Fibroblast of mammary gland (primary cell): ENCODE results near the gene ITPK1.

Experiments
- DNase-seq: peaks from one replicate; pipeline ENCODE4 v3.0.0-alpha.2; 2010; ENCODE audit warnings: low read depth
- H3K4me3 ChIP-seq: 2 replicates; pipeline ENCODE4 v1.5.1; 2011; ENCODE audit warnings: low read depth, mild to moderate bottlenecking, low read length, moderate library complexity; ENCODE audit not compliant: control insufficient read depth
- CTCF ChIP-seq: conservative IDR thresholded peaks from 2 replicates; pipeline ENCODE4 v1.5.1; 2011; ENCODE audit warnings: low read depth, low read length, inconsistent platforms; ENCODE audit not compliant: control insufficient read depth, insufficient read depth

Gene ITPK1

DNA sequence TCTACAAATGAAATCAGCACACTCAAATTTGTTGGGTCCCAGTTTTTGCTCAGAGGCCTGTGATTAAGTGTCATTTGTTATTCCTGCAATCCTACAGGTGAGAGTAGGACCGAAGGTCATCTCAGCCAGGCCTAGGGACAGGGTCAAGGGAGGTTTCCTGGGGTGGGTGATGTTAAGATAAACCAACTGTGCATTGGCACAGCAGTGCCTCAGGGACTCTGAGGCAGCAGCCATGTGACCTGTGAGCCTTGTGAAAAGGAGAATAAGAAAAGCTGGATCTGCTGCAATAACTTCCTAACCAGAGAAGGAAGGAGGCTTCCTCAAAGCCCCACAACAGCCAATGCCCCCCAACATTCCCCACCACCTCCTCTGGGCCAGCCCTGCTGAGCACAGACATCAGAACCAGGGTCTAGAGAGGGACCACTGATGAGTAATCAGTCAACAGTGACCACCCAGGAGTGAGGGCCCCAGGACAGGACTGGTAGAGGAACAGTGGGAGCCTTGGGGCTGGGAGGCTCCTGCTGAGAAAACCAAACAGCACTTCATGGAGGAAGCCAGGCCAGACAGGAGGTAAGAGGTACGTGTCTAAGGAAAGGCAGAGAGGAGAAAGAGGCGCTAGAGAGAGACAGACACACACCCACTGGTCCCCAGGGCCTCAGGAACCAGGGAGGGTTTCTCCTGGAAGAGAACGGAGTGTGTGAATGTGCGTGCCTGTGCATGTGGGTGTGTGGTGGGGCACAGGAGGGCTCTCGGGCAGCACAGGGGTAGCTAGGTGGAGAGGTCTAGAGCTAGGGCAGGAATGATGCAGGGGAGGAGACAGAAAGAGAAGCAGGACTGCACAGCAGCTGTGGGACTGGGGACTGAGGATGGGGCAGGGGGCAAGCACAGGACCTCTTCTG, 82.4 kb downstream of the ITPK1 start:
- no peak for TF ChIP-seq CTCF
- DNase-seq: no peak
- H3K4me3 ChIP-seq: no peak overlapping the region

GRCh38 chr14:93032421-93032936, 83.2 kb downstream of the ITPK1 start:
- TF ChIP-seq CTCF: no peak
- no peak for DNase-seq
- H3K4me3 ChIP-seq: no peak overlapping the region

- no peak for TF ChIP-seq CTCF
- no peak overlapping the region for H3K4me3 ChIP-seq
- no peak for DNase-seq
Measured at GRCh38 chr14:93031505-93032315, 84.0 kb downstream of the ITPK1 start.

GRCh38 chr14:93030761-93031160, 85.0 kb downstream of the ITPK1 start:
- DNase-seq: no peak
- no peak overlapping the region for H3K4me3 ChIP-seq
- TF ChIP-seq CTCF: no peak

DNA sequence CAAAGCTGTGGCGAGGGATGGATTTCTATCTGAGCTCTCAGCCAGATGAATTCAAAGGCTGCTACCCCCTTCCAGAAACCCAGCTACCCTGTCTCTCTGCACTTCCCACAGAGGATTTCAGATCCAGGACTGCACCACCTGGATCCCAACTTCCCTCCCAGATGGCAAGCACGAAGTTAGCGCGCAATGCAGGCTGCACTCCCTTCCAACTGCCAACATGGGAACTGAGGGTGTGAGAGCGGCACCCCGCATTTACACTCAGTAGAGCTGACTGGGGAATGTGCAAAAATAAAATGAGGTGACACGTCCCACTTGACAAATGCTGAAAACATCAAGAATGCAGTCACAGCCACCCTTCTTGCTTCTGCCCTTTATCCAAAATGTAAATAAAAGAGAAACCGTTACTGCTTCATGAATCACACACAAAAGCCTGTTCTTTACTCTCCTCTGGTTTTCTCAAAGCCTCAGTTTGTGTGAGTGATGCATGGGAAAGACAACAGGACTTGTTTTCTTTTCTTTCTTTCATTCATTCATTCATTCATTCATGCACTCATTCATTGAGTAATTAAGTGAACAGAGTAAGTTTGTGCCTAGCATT, 85.7 kb downstream of the ITPK1 start:
- DNase-seq: no peak
- TF ChIP-seq CTCF: no peak

DNA sequence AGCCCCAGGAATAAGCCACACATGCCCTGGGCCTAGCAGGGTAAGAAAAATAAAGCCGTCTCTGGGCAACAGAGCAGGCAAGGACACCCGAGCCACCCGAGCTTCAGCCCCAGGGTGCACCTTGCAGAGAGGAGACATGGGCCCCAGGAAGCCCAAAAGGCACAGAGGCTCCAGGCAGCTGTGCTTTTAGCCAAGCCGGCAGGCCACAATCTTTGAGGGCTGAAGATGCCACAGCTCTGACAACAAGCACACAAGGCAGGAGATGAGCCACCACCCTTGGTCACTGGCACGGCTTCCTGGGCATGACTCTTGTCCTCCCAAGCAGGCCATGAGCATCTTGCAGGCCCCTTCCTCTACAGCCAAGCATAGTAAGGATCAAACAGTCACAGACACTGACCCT, 86.3 kb downstream of the ITPK1 start:
- TF ChIP-seq CTCF: no peak
- no peak overlapping the region for H3K4me3 ChIP-seq
- DNase-seq: no peak

More for the DNA sequence above, 85.7 kb downstream of the ITPK1 start:
- no peak overlapping the region for H3K4me3 ChIP-seq
